T47D (cell line): Measurements from ENCODE around the gene CHD2.
"Not testable (repeated sequence)": the region's sequence is repeated elsewhere in the genome, so short reads cannot be mapped to it uniquely, and the experiment has no call there.

Experiments
- DNase-seq, 2 experiments: peaks; one replicate each; pipeline versions ENCODE4 v3.0.0 to v3.0.0-alpha.2; 2011 to 2012; ENCODE audit warnings: low read depth in 1 of 2, low spot score in 1 of 2
- JUND ChIP-seq: IDR thresholded peaks from 2 replicates; pipeline ENCODE4 v1.6.1; 2012; ENCODE audit warnings: low read depth
- in situ Hi-C: cut with HindIII; loops from 2 replicates; pipeline ENCODE4 v1.10.0; 2016; ENCODE audit warnings: low sequenced_read_pairs, low pct_unique_long_range_greater_than_20kb

Gene CHD2

DNA sequence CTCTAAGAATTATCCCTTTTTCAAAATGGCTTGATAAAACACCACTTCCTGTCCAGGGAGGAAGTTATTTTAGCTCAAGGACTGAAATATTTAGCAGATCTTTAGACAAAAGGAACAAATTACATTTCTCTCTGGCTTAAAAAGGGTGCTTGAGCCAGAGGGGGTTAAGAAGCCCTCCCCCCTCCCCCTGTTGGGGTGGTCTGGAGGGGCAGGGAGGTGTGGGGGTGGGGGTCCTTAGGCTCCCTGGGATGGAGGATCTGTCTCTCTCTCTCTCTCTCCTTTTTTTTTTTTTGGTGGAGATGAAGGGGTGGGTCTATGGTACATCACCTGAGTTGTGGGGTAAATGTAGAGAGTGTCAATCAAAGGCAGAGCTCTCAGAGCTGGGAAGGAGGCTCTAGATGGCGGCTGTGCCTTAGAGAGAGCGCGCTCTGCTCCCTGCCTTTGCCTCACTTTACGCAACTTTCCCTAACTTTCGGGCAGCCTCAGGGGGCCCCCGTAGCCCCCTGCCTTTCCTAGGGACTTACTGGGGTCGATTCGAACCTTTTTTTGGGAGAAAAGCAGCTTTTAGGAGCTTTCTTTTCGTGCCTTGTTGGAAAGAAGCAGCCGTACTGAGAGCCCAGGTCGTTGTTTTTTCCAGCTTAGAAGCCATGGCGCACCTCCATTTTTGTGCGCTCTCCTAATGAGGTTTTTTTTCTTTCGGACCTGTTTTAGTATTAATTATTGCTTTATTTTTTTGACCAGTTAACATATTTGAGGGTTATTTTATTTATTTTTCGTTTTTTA is at the start of gene CHD2:
Gene CHD2, plus strand, starts transcription at position 377 of the 783 bp plus-strand sequence. CDS start 914 bp downstream, outside the sequence.
- no peak for TF ChIP-seq JUND
- DNase-seq = peak in 1 of 2 experiments; percentile 93
- in situ Hi-C loops = no loop called here

DNA sequence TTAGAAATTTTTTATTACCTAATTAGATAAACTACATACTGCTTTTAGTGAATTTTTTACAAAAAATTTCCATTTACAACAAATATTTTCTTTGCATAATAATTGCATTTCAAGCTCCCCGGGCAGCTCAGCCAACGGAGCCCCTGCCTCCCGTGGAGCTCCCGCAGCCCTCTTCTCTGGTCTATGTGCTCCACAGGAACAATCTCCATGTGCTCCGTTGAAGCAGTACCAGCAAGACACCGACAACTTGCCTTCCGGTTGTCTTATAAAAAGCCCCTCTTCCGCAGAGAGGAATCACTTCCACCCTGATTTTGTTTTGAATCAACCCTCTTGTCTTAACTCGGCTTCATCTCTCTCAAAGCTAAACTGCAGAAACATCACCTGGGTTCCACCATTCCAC is 46.9 kb upstream of the CHD2 start:
- no peak for TF ChIP-seq JUND
- in situ Hi-C loops = no loop called here
- no peak for DNase-seq

DNA sequence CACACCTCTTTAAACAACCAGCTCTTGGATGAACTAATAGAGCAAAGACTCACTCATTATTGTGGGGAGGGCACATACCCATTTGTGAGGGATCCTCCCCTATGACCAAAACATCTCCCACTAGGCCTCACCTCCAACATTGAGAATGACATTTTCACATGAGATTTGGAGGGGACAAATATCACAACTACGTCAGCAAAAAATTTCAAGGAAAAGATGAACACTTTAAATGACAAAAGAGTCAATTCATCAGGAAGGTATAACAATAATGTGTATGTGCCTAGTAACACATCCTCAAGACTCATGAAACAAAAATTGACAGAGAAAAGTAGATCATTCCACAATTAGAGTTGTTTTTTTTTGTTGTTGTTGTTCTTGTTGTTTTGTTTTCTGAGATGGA is 38.4 kb upstream of the CHD2 start:
- no peak for DNase-seq
- no peak for TF ChIP-seq JUND
- in situ Hi-C loops = no loop called here

DNA sequence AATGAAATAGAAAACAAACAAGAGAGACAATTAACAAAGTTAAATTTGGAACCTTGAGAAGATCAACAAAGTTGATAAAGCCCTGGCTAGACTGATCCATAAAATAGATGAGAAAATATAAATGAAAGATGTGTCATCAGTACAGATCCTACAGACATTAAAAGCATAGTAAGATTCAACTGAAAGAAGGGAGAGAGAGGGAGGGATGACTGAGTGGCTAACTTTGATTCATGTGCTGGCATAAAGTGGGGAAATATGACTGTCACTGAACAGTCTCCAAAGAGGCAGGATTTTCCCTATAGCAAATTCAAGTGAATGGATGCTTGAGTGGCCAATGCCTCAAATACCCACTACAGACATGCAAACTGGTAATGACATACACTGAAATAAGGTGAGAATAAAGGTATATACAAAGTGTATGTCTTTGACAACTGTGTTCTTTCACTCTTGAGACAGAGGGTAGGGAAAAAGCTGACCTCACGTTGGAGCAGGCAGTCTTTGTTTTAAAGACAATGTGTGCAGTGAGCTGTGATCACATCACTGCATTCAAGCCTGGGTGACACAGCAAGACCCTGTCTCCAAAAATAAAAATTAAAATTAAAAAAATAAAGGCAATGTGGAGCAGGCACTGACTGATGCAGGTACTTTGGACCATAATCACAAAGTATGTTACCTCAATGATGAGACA is 35.9 kb upstream of the CHD2 start:
- DNase-seq = no peak
- in situ Hi-C loops = no loop called here
- no peak for TF ChIP-seq JUND

DNA sequence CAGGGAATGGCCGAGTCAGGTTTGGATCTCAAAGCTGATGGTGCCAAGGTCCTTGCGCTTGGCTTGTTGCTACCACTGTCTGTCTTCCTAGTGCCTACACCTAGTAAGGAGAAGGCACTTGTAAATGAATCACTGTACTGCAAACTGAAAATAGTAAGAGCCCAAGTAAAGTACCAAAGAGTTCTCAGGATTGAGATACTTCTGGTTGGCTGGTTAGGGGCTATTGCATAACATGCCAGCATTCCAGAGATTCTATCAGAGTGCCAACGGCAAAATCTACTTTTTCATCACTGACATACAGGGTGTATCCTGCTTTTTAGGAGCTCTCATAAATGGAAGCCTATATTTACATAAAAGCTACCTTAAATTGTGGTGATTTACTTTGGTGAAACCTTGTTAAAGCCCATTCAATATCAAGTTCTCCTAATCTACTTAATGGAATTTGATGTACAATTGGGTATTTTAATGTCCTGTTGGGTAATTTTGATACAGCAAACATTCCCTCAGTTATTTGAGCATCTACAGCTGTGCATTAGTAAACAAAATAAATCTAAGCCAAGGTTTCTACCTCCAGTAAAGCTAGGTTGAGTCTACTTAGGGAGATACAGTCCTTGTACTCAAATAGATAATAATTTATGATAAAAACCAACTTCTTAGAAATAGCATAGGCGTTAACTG is 30.7 kb upstream of the CHD2 start:
- peak; percentile 96 for TF ChIP-seq JUND
- in situ Hi-C loops = no loop called here
- peak in 1 of 2 experiments; percentile 98 for DNase-seq

DNA sequence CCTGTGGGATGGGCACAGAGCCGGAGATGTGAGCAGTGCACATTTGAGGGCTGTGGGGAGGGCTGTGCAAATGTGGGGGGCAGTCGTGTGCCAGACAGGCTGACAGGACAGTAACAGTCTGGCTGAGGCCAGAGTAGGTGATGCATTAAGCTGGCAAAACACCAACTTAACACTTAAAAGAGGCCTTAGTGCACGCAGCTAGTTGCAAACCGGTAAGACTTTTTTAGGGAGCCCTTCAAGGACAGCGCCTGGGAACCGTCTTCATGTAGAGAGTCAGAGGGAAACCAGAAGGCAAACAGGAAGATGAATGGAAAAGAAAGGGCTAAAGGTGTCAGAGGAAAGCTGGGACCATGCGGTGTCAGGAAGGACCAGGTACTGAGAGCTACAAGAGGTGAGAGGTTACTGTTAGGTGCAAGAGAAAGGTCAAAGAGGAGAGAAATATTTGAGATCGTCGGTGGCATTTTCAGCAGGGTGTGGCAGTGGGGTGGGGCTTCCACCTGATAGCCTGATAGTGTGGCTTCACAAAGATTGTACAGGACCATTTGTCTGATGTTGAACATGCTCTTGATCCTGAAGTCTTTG is 30.0 kb upstream of the CHD2 start:
- peak in 1 of 2 experiments; percentile 92 for DNase-seq
- in situ Hi-C loops = no loop called here
- TF ChIP-seq JUND = no peak

DNA sequence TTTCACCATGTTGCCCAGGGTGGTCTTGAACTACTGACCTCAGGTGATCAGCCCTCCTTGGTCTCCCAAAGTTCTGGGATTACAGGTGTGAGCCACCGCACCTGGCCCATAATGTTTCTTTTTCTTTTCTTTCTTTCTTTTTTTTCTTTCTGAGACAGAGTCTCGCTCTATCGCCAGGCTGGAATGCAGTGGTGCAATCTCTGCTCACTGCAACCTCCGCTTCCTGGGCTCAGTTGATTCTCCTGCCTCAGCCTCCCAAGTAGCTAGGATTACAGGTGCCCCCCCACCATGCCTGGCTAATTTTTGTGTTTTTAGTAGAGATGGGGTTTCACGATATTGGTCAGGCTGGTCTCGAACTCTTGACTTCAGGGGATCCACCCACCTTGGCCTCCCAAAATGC is 27.2 kb upstream of the CHD2 start:
- in situ Hi-C loops, DNase-seq: not testable (repeated sequence)

DNA sequence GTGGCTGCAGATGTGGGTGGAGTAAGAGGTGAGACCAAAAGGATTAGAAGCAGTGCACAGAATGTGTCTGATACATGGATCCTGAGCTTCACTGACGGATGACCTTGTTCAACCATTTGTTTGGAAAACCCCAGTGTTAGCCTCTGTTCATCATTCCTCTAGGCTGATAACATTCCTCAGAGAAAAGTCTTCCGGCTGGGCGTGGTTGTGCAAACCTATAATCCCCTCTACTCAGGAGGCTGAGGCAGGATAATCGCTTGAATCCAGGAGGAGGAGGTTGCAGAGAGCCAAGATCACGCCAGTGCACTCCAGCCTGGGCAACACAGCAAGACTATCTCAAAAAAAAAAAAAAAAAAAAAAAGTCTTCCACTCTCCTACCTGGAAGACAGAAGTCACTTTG is 23.1 kb upstream of the CHD2 start:
- no peak for DNase-seq
- in situ Hi-C loops = no loop called here
- TF ChIP-seq JUND = no peak

DNA sequence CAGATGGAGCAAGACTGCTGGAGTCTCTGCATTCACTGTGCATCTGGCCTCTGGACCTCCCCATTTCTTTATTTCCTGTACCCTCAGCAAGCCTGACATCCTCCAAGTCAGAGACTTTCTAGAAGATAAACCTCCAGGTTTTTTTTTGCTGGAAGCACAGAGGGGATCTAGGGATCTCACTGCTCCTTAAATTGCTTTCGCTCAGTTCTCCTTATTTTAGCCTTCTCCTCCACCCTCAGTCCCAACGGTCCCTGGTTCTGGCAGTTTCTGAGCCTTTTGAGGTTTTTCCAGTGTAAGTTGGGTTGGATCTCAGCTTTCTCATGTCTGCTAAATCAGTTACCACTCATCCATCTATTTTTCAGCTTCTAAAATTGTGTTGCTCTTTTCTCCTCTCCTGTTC is 22.7 kb upstream of the CHD2 start:
- DNase-seq = no peak
- in situ Hi-C loops = no loop called here
- TF ChIP-seq JUND = no peak

DNA sequence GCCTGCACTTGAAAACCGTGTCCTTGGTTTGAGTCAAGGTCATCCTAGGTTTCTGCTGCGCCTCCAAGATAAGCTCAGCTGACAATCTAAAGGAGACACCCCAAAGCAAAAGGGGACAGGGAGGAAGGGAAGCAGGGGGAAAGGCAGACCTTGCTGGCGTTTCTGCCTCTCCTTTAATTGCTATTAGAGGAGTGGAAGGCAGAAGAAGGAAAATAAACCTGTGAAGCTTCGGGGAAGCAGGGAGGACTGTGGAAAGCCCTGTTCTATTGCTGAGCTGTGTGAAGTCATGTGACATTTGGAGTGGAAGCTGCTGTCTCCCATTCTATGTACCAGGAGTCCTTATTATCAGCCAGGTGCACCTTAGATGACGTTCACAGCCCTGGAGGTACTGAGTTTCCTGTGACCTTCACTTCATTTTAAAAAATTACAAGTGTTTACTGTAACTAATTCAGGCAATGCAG is 21.5 kb upstream of the CHD2 start:
- in situ Hi-C loops = no loop called here
- DNase-seq = no peak

DNA sequence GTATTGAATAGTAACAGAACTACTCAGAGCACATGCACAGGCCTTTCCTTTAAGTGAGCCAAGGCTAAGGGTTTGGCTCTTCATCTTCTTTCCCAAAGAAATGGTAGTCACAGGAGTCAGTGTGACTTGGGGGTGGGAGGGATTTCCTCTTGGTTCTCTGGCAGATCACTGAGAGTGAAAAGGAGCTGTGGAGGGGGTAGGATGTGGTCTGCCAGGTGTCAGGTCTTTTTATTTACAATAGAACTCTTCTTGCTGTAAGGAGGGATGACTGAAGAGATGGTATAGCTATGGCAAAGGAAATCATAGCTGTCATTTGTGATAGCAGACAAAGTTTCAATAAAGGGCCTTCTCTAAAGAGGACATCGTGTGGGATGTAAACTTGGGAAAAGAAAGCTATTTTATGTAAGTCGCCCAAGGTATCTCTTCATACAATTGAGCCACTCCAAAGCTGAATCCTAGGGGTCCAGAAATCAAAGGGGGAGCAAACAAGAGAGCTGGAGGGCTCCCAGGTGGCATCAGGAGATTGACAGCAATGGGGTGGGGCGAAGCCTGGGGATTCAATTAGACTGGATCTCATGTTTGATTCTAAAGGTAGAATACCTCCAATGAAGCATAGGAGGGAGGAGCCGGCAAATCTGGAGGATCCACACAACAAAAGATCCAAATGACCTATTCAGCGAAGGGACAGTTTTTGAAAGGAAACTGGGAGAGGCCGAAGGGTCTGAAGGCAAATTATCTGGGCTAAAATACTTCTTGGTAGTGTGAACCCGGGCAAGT is 20.0 kb upstream of the CHD2 start:
- in situ Hi-C loops = no loop called here
- TF ChIP-seq JUND = no peak
- no peak for DNase-seq

More for the DNA sequence above, 21.5 kb upstream of the CHD2 start:
- TF ChIP-seq JUND = no peak

DNA sequence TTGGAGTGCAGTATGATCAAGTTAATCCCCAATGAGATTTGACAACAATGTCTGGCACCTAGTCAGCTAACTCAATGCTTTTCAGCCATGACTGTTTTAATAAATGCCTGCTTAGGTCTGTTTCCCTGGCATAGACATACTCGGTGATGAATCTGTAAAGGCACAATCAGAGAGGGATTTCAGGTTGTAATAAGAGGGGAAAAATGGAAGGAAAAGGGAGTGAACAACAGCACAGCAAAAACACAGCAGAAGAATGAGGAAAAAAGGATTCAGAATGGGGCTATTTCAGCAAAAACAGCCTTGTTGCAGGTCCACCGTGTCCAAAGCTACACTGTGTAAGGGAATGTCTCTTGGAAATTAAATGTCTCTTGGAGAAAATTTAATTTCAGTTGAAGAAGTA is 19.3 kb upstream of the CHD2 start:
- in situ Hi-C loops = no loop called here
- no peak for TF ChIP-seq JUND
- DNase-seq = no peak
